Measurements from ENCODE around the gene CYB5B. TPM values are rescaled to one million over a fixed set of nuclear protein-coding genes. Genes with fewer than 3 reads are reported as not detected.

The CYB5B gene
- total and polyA plus RNA-seq, 2 donors (not counting 1 experiment from before 2014, with no cell fraction given): 87.4 to 220 TPM

- no peak for TF ChIP-seq EZH2 (IDR thresholded peaks at IDR 0.05; ENCODE audit: low read length, missing control alignments)
- TF ChIP-seq, protein P1, sequence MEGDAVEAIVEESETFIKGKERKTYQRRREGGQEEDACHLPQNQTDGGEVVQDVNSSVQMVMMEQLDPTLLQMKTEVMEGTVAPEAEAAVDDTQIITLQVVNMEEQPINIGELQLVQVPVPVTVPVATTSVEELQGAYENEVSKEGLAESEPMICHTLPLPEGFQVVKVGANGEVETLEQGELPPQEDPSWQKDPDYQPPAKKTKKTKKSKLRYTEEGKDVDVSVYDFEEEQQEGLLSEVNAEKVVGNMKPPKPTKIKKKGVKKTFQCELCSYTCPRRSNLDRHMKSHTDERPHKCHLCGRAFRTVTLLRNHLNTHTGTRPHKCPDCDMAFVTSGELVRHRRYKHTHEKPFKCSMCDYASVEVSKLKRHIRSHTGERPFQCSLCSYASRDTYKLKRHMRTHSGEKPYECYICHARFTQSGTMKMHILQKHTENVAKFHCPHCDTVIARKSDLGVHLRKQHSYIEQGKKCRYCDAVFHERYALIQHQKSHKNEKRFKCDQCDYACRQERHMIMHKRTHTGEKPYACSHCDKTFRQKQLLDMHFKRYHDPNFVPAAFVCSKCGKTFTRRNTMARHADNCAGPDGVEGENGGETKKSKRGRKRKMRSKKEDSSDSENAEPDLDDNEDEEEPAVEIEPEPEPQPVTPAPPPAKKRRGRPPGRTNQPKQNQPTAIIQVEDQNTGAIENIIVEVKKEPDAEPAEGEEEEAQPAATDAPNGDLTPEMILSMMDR (conservative IDR thresholded peaks at IDR 0.05 in 1 of 2, IDR thresholded peaks at IDR 0.05 in 1 of 2; ENCODE audit: low read depth in 1 of 2, low read length in 2 of 2): no peak
- H3K27ac ChIP-seq (ENCODE audit: insufficient read depth, low read length): no peak overlapping the region
- no peak for DNase-seq (ENCODE audit: low read depth in 2 of 2)
- no peak overlapping the region for H2AFZ ChIP-seq (ENCODE audit: low read length)
- H3K4me1 ChIP-seq (ENCODE audit: control insufficient read depth, extremely low read depth, insufficient read depth, low read length): no peaks in the 10 kb centered on the region
- no peaks in the 10 kb centered on the region for H4K20me1 ChIP-seq (ENCODE audit: control insufficient read depth, extremely low read depth, insufficient read depth, low read length)
- H3K79me2 ChIP-seq (ENCODE audit: control insufficient read depth, insufficient read depth, low read length): peaks cover 49% of the 10 kb centered on the region
- no peak overlapping the region for H3K4me3 ChIP-seq (replicated peaks in 1 of 4; ENCODE audit: control extremely low read depth in 1 of 4, insufficient read depth in 1 of 4, low read depth in 3 of 4, low read length in 4 of 4)
- H3K9ac ChIP-seq (ENCODE audit: insufficient read depth, low read length): no peak overlapping the region
- no peaks in the 10 kb centered on the region for H3K9me3 ChIP-seq (ENCODE audit: control insufficient read depth, insufficient read depth, low read depth, low read length)
- no peaks in the 10 kb centered on the region for H3K27me3 ChIP-seq (ENCODE audit: control insufficient read depth, insufficient read depth, low read length)
- no peak overlapping the region for H3K4me2 ChIP-seq (ENCODE audit: extremely low read depth, insufficient read depth, low read length)
- peaks cover 11% of the 10 kb centered on the region for H3K36me3 ChIP-seq (ENCODE audit: control insufficient read depth, insufficient read depth, low read length)
Observed at GRCh38 chr16:69431948-69432468, 7.6 kb downstream of the CYB5B start.

GRCh38 chr16:69434066-69434465, 9.6 kb downstream of the CYB5B start:
- no peak for DNase-seq (ENCODE audit: low read depth in 2 of 2)
- Histone ChIP-seq H3K9ac (ENCODE audit: insufficient read depth, low read length) (no peak overlapping the region), H3K36me3 (ENCODE audit: control insufficient read depth, insufficient read depth, low read length) (peaks cover 5% of the 10 kb centered on the region)

GRCh38 chr16:69435977-69436820, 11.8 kb downstream of the CYB5B start:
- H4K20me1 ChIP-seq (ENCODE audit: control insufficient read depth, extremely low read depth, insufficient read depth, low read length): no peaks in the 10 kb centered on the region
- no peak overlapping the region for H3K4me2 ChIP-seq (ENCODE audit: extremely low read depth, insufficient read depth, low read length)
- H3K36me3 ChIP-seq (ENCODE audit: control insufficient read depth, insufficient read depth, low read length): peaks cover 5% of the 10 kb centered on the region
- H3K27me3 ChIP-seq (ENCODE audit: control insufficient read depth, insufficient read depth, low read length): no peaks in the 10 kb centered on the region
- no peak overlapping the region for H3K4me3 ChIP-seq (replicated peaks in 1 of 4; ENCODE audit: control extremely low read depth in 1 of 4, insufficient read depth in 1 of 4, low read depth in 3 of 4, low read length in 4 of 4)
- no peaks in the 10 kb centered on the region for H3K9me3 ChIP-seq (ENCODE audit: control insufficient read depth, insufficient read depth, low read depth, low read length)
- no peak overlapping the region for H2AFZ ChIP-seq (ENCODE audit: low read length)
- H3K4me1 ChIP-seq (ENCODE audit: control insufficient read depth, extremely low read depth, insufficient read depth, low read length): no peaks in the 10 kb centered on the region
- H3K9ac ChIP-seq (ENCODE audit: insufficient read depth, low read length): no peak overlapping the region
- H3K79me2 ChIP-seq (ENCODE audit: control insufficient read depth, insufficient read depth, low read length): peaks cover 44% of the 10 kb centered on the region
- no peak for TF ChIP-seq EZH2 (IDR thresholded peaks at IDR 0.05; ENCODE audit: low read length, missing control alignments)
- TF ChIP-seq, protein P1 (conservative IDR thresholded peaks at IDR 0.05 in 1 of 2, IDR thresholded peaks at IDR 0.05 in 1 of 2; ENCODE audit: low read depth in 1 of 2, low read length in 2 of 2): no peak
- H3K27ac ChIP-seq (ENCODE audit: insufficient read depth, low read length): no peak overlapping the region
- DNase-seq (ENCODE audit: low read depth in 2 of 2): no peak

More at GRCh38 chr16:69434066-69434465, 9.6 kb downstream of the CYB5B start:
- TF ChIP-seq, protein P1 (conservative IDR thresholded peaks at IDR 0.05 in 1 of 2, IDR thresholded peaks at IDR 0.05 in 1 of 2; ENCODE audit: low read depth in 1 of 2, low read length in 2 of 2): no peak
- TF ChIP-seq EZH2 (IDR thresholded peaks at IDR 0.05; ENCODE audit: low read length, missing control alignments): no peak
- Histone ChIP-seq H3K4me2 (ENCODE audit: extremely low read depth, insufficient read depth, low read length) (no peak overlapping the region), H3K79me2 (ENCODE audit: control insufficient read depth, insufficient read depth, low read length) (peaks cover 39% of the 10 kb centered on the region), H3K27me3 (ENCODE audit: control insufficient read depth, insufficient read depth, low read length) (no peaks in the 10 kb centered on the region), H3K9me3 (ENCODE audit: control insufficient read depth, insufficient read depth, low read depth, low read length) (no peaks in the 10 kb centered on the region), H3K4me1 (ENCODE audit: control insufficient read depth, extremely low read depth, insufficient read depth, low read length) (no peaks in the 10 kb centered on the region), H3K27ac (ENCODE audit: insufficient read depth, low read length) (no peak overlapping the region), H3K4me3 (replicated peaks in 1 of 4; ENCODE audit: control extremely low read depth in 1 of 4, insufficient read depth in 1 of 4, low read depth in 3 of 4, low read length in 4 of 4) (no peak overlapping the region), H4K20me1 (ENCODE audit: control insufficient read depth, extremely low read depth, insufficient read depth, low read length) (no peaks in the 10 kb centered on the region), H2AFZ (ENCODE audit: low read length) (no peak overlapping the region)

Data from fibroblast of lung (primary cell).